Suppressor macrophage treated with lipopolysaccharide for 4 hours (primary cell): ENCODE results near the gene CSMD2.

Experiments used
- DNase-seq: peaks from one replicate; pipeline ENCODE4 v3.0.0-alpha.2; 2020

Gene CSMD2

DNA sequence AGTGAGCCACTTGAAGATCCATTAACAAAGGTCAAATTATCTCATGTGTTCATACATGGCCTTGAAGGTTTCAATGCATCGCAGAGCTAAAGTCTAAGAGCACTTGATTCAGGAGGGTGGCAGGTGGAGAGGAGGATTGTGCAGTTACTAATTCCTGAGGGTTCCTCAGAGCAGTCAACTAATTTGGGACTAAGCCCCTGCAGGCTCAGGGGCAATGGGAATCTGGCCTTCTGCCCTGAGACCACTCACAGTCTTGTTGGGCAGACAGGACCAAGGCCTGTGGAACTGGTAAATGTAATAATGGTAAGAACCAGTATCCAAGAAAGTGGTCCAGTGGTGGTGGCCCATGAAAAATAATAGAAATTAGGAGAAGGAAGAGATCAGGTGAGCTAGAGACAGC lies 428.5 kb downstream of the CSMD2 start:
- DNase-seq: no peak

DNA sequence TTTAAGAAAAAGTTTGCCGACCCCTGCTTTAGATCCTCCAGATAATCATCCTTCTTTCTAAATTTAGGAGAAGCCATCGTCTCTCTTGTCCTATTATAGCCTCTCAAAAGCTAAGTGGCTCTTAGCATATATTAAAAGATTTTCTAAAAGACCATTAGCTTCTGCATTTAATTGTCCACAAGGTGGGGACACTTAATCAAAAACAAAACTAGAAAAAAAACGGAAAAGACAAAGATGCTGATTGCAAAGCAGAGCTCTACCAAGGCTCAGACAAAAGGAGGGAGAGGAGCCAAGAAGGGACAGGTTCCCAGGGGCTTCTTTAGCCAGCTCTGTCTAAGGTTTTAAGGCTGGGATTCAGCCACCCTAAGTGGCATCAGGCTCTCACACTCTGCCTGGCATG lies 429.4 kb downstream of the CSMD2 start:
- no peak for DNase-seq

DNA sequence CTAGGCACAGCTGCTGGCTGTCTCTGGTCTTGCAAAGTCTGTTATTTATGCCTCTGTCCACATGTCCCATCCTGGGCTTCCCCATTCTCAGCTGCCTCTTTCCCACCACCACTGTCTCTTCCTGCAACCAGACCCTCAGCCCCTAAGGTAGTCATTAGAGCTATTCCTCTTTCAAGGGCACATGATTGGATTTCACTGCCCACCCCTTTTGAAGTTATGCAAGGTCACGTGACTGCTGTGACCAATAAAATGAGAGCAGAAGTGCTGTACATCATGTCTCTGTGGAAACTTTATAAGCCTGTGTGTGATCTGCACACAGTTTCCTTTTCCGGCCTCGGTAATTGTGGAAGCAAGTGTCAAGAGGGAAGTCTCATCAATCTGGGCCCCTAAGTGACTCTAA lies 437.7 kb downstream of the CSMD2 start:
- peak; percentile 10 for DNase-seq

GRCh38 chr1:33726274-33726804 lies 438.7 kb downstream of the CSMD2 start:
- DNase-seq: no peak

- no peak for DNase-seq
Measured at GRCh38 chr1:33725556-33726160, 439.4 kb downstream of the CSMD2 start.

GRCh38 chr1:33725037-33725436 lies 440.0 kb downstream of the CSMD2 start:
- DNase-seq: no peak

DNA sequence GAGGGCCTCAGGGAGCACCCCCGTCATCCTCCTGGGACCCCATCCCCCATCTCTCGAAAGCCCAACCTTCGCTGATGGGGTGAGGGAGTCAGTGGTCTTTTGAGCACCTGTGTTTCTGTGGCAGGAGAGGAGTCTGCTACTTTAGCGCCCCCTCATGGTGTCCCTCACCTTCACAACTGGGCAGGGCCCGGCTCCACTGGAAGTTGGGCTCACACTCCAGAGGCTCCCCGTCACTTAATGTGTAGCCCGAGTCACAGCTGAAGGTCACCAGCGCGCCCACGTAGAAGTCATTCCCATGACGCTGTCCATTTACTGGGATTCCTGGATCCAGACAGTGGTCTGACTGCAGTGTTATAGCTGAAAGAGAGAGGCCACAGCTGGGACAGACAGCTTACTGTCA lies 440.7 kb downstream of the CSMD2 start:
- DNase-seq: no peak

GRCh38 chr1:33723251-33723650 lies 441.8 kb downstream of the CSMD2 start:
- no peak for DNase-seq

- DNase-seq: no peak
Measured at GRCh38 chr1:33721301-33721815, 443.7 kb downstream of the CSMD2 start.

GRCh38 chr1:33719771-33720670 lies 445.0 kb downstream of the CSMD2 start:
- DNase-seq: no peak

DNA sequence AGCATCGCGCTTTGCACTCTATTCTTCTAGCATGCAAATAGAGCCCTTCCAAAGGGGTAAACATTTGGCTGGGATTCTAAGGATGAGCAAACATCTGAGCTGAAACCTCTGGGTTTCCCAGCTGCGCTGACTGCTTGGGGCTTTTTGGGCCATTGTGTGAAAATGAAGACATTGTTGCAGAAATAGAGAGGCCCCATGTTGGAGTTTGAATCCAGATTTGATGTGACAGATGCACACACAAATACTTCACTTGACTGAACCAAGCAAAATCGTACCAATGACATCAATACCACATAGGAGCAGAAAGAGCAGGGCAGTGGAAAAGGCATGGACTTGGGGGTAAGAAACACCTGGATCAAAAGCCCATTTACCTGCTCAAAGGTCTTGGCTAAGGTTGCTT lies 445.7 kb downstream of the CSMD2 start:
- no peak for DNase-seq

DNA sequence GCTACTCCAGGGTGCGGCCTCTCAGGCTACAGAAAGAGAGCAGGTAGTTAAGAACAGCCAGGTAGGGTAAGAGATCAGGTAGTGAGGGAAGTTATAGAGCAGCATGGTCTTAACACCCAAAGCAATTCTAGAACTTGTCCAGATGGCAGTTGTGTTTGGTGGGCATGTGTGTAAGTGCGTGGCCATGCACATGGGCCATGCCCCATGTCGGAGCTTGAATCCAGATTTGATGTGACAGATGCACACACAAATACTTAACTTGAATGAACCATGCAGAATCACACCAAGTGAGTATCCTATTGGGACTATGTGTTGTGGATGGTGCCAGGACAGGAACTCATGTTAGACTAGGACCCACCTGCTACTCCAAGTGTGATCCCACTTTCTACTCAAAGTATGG lies 446.8 kb downstream of the CSMD2 start:
- DNase-seq: no peak

DNA sequence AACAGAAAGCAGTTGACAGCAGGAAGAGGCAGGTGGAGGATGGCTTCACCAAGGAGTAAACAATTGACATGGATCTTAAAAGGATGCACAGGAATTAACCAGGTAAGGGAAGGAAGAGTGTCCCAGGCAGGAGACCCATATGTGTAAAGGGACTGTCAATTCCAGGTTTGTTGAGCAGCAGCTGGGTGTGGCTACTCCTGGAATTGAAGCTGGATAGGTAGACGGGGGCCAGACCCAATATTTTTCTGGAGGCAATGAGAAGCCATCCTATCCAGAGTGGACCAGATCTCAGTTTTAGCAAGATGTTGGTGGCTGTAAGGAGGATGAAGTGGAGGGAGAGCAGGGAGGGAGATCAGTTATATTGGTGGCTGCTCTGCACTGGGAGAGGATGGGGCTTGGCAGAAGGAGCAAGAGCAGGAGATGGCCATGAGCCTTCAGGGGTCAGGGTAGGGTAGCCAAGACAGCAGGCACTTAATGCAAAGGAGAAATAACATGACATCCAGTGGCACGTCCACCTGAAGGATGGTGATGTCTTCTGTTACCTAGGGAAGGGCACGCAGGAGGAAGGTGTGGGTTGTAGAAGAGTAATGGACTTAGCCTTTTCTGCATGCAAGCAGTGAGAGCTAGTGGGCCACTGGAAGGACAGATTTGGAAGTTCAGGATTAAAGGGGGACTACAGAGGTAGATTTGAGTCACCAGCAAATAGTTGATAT lies 447.9 kb downstream of the CSMD2 start:
- no peak for DNase-seq

DNA sequence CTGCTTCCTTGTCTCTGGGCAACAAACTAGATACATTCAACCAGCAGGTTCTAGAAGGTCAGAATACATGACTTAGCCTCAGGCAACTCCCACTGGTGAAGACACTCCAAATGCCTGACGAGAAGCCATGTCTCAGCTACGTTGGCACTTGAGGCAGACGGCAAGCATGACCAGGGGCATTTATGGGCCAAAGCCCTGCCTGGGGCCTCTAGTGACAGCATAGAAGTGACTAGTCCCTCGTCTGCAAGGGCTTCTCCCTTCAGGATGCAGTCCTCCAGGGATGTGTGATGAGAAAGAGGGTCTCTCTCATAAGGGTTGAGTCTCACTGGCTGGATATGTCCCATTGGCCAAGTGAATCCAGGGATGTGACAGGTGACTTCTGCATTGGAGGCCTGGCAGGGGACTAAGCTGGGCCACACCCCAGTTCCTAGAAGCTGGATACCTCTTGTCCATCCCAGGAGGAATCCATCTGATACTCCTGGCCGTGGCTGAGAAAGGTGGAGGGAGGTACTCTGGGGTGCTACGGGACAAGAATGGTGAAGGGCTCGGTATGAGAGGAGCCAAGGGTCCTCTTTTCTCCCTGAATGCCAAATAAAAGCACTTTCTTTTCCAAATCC lies 449.7 kb downstream of the CSMD2 start:
- no peak for DNase-seq

DNA sequence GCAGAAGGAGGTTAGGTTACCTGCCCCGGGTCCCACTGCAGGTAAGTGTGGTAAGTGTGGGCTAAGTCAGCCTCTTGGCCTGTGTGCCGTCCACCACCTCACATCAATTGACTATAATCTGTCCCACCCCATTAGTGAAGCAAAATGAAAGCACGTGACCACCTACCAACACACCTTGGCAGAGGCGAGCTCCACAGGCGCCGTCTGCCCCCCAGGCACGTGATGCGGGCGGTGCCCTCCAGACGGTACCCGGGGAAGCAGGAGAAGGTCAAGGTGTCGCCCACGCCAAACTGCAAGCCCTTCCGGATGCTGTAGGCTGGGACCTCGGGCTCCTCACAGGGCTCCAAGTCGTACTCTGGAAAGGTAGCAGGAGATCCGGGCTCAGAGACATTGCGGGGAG lies 450.6 kb downstream of the CSMD2 start:
- DNase-seq: no peak

DNA sequence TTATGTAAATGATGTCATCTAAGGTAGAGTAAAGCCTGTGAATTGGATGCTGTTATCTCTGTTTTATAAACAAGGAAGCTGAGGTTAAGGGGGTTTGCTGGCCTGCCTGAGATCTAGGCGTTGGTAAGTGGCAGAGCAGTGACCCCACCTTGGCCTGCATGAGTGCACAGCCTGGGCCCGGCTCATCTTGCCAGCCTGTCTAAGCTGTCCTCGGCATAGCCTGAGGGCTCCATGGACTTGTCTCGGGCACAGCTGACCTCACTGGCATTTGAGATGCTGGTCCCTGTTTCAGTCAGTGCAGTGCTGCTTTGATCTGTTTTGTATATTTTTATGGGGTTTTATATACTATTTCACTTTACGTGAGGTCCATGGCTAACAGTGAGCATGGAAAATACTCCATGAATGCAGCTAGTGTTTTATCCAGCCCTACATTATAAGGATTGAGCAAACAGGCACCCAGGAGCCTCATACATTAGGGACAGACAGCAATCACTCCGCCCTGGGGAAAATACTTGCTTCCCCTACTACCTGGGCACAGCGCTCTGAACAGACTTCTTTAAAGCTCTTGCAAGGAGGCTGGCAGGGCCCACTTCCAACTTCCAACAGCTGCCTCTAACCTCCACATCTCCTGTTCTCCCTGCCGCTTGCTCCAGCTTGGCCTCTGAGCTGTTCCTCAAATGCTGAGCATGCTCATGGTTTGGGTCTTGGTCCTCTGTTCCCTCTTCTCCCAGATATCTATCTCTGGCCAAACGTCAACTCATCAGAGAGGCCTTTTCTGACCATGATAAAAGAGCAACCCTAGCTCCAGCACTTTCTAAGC lies 451.8 kb downstream of the CSMD2 start:
- DNase-seq: no peak

DNA sequence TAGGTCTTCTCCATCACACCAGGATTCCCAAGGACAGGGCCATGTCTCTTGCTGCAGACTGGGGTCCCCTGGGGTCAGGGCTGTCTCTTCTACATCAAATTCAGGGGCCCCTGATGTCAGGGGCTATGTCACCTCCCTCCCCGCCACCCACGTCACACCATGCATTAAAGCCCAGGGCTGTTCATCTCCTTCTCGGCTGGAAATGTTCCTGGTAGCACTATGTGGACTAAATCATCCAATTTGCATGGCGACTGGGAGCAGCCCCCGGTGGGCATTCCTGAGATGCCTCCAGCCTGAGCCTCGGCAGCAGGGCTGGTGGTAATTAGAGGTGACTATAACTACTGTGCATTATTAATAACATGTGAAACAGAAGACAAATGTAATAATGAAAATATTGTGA lies 452.8 kb downstream of the CSMD2 start:
- no peak for DNase-seq

DNA sequence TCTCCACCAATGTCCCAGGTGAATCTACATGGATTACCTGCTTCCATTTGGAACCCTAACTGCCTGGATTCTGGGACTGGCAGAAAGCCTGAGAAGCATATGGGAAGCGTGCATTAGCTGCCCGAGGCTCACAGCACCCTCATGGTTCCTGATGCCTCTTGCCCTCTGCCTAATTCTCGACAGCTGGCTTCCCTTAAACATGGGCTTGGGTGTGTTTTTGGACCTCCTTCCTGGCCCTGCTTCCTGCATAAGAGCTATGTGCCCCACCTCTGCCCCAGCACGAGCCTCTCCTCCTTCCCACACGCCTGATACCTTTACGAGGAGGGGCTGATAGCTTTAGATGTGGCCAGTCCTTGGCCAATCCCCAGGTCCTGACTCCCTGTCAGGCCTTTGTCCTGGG lies 453.5 kb downstream of the CSMD2 start:
- DNase-seq: no peak

DNA sequence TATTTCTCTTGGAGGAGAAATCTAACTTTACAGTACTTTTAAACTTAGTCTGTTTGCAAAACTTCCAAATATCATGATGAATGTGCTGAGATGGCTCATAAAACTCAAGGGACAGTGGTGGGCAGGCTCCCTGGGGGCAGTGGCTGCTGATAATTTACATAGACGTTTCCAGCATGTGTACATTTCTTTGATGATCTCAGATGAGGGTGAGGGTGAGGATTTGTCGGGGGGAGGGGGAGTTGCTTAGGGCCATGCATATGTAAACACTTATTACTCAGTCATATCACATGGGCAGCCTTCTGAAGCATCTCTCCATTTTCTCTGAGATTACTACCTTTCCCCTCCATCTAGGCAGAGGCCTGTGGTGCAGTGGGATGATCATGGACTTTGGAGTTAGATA lies 454.1 kb downstream of the CSMD2 start:
- no peak for DNase-seq

DNA sequence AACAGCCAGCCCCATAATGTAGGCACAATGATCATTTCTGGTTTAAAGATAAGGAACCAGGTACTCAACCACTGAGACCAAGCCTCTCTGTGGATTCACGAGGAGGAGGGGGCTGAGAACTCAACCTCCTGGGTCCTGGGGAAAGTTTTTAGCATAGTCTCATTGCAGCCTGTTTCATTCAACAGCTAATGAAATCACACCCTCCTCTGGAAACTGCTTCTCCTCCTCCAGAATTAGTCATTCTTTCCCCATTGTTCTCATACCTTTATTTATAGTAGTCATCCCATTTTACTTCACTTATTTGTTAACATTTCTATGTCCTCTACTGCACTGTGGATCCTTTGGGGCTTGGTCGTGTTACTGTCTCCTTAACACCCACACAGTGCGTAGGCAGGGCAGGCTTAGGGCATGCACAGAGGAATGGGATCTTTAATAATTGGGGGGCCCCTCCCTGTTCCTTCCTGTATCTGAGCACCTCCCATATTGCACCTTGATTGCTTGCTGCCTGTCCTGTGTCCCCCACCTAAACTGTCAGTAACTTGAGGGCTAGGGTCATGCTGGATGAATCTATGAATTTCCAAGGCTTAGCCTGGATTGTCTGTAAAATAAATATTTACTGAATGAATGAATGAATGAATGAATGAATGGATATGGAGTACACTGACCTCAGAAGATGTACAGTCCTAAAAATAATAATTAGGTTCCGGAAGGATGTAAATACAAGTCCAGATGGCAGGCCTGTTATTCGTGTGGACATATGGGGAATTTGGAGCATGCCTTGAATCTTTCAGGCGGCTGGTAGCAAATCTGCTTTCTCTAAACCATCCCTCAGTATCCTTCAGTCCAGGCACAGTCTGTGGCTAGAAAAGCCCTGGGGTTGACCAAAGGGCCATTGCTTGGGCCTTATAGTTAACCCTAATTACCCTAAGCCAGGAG lies 455.0 kb downstream of the CSMD2 start:
- no peak for DNase-seq
